WTC11 (cell line): ENCODE results near the gene FAM20C. TPM values are rescaled to one million over a fixed set of nuclear protein-coding genes. Genes with fewer than 3 reads are reported as not detected.

Experiments
- ATAC-seq: fragments of 200-7000 bp; cut with Tn5 transposase; 2 replicates; pipeline ENCODE4 v1.10.0; 2021; ENCODE audit warnings: mild to moderate bottlenecking, moderate library complexity
- CTCF ChIA-PET: fragments of 300-600 bp; sonication (Branson Sonifier 250); formaldehyde crosslinking; loops from one replicate; lab custom pipeline; 2021; ENCODE audit warnings: antibody characterized with exemption; lab: Charles Lee
- POLR2A ChIA-PET: fragments of 350-600 bp; sonication (Branson Sonifier 250); formaldehyde crosslinking; loops from one replicate; lab custom pipeline; 2021; ENCODE audit warnings: antibody characterized with exemption; lab: Charles Lee
- DNase-seq: peaks from one replicate; pipeline ENCODE4 v3.0.0; 2021; ENCODE audit warnings: low spot score
- H3K27ac Mint-ChIP-seq: 2 replicates; pipeline ENCODE4 v1.8.0; 2021; ENCODE audit warnings: mixed read lengths
- H3K27me3 Mint-ChIP-seq: 2 replicates; pipeline ENCODE4 v1.8.0; 2021; ENCODE audit warnings: low read depth, mild to moderate bottlenecking, moderate library complexity, mixed read lengths
- H3K36me3 Mint-ChIP-seq: 2 replicates; pipeline ENCODE4 v1.8.0; 2021; ENCODE audit warnings: mixed read lengths
- H3K4me1 Mint-ChIP-seq: 2 replicates; pipeline ENCODE4 v1.8.0; 2022; ENCODE audit warnings: mixed read lengths
- H3K4me3 Mint-ChIP-seq: 2 replicates; pipeline ENCODE4 v1.8.0; 2021; ENCODE audit warnings: mild to moderate bottlenecking, moderate library complexity, mixed read lengths
- H3K9me3 Mint-ChIP-seq: 2 replicates; pipeline ENCODE4 v1.8.0; 2021; ENCODE audit warnings: mixed read lengths
- ATF6 ChIP-seq: sonication (generic); formaldehyde crosslinking; IDR thresholded peaks from 2 replicates; pipeline ENCODE4 v1.8.1; 2023; ENCODE audit warnings: mild to moderate bottlenecking, missing genetic modification reagents
- CBFB ChIP-seq: sonication (generic); formaldehyde crosslinking; IDR thresholded peaks from 2 replicates; pipeline ENCODE4 v1.8.1; 2022; ENCODE audit warnings: mild to moderate bottlenecking, low read depth, missing genetic modification reagents
- E2F1 ChIP-seq: sonication (generic); formaldehyde crosslinking; IDR thresholded peaks from 2 replicates; pipeline ENCODE4 v1.8.0; 2022; ENCODE audit warnings: mild to moderate bottlenecking, missing genetic modification reagents
- E2F5 ChIP-seq: sonication (generic); formaldehyde crosslinking; IDR thresholded peaks from 2 replicates; pipeline ENCODE4 v1.8.1; 2022; ENCODE audit warnings: mild to moderate bottlenecking, moderate library complexity, missing genetic modification reagents
- ELF4 ChIP-seq: sonication (generic); formaldehyde crosslinking; IDR thresholded peaks from 2 replicates; pipeline ENCODE4 v1.8.1; 2022; ENCODE audit warnings: low read depth, mild to moderate bottlenecking, moderate library complexity, missing genetic modification reagents
- JUN ChIP-seq: sonication (generic); formaldehyde crosslinking; IDR thresholded peaks from 2 replicates; pipeline ENCODE4 v1.8.0; 2023; ENCODE audit warnings: mild to moderate bottlenecking, missing genetic modification reagents
- MLX ChIP-seq: sonication (generic); formaldehyde crosslinking; IDR thresholded peaks from 2 replicates; pipeline ENCODE4 v1.8.1; 2023; ENCODE audit warnings: mild to moderate bottlenecking, missing genetic modification reagents, moderate library complexity
- MYBL2 ChIP-seq: sonication (generic); formaldehyde crosslinking; IDR thresholded peaks from 2 replicates; pipeline ENCODE4 v1.8.1; 2023; ENCODE audit warnings: mild to moderate bottlenecking, moderate library complexity, missing genetic modification reagents
- NFATC4 ChIP-seq: fragments of 250-450 bp; sonication (Bioruptor Pico); IDR thresholded peaks from 2 replicates; pipeline ENCODE4 v1.9.0; 2021; ENCODE audit warnings: mild to moderate bottlenecking
- PREB ChIP-seq: sonication (generic); formaldehyde crosslinking; IDR thresholded peaks from 2 replicates; pipeline ENCODE4 v1.8.1; 2022; ENCODE audit warnings: mild to moderate bottlenecking, missing genetic modification reagents, moderate library complexity, borderline replicate concordance
- RORB ChIP-seq: fragments of 250-450 bp; sonication (Bioruptor Pico); IDR thresholded peaks from 2 replicates; pipeline ENCODE4 v1.9.0; 2021; ENCODE audit warnings: mild to moderate bottlenecking
- SP1 ChIP-seq: sonication (generic); formaldehyde crosslinking; conservative IDR thresholded peaks from 2 replicates; pipeline ENCODE4 v1.8.1; 2022; ENCODE audit warnings: missing genetic modification reagents
- ZBTB21 ChIP-seq: sonication (generic); formaldehyde crosslinking; IDR thresholded peaks from 2 replicates; pipeline ENCODE4 v1.8.1; 2023; ENCODE audit warnings: mild to moderate bottlenecking, missing genetic modification reagents, borderline replicate concordance
- ZBTB43 ChIP-seq: sonication (generic); formaldehyde crosslinking; IDR thresholded peaks from 2 replicates; pipeline ENCODE4 v1.8.1; 2023; ENCODE audit warnings: mild to moderate bottlenecking, missing genetic modification reagents
- ZNF121 ChIP-seq: sonication (generic); formaldehyde crosslinking; IDR thresholded peaks from 2 replicates; pipeline ENCODE4 v1.8.0; 2023; ENCODE audit warnings: missing genetic modification reagents
- ZNF232 ChIP-seq: sonication (generic); formaldehyde crosslinking; IDR thresholded peaks from 2 replicates; pipeline ENCODE4 v1.8.0; 2022; ENCODE audit warnings: mild to moderate bottlenecking, missing genetic modification reagents
- ZNF281 ChIP-seq: sonication (generic); formaldehyde crosslinking; IDR thresholded peaks from 2 replicates; pipeline ENCODE4 v1.8.0; 2023; ENCODE audit warnings: mild to moderate bottlenecking, missing genetic modification reagents
- ZNF396 ChIP-seq: fragments of 250-450 bp; sonication (Bioruptor Pico); IDR thresholded peaks from 2 replicates; pipeline ENCODE4 v1.8.0; 2021; ENCODE audit warnings: mild to moderate bottlenecking, moderate library complexity, borderline replicate concordance
- ZSCAN18 ChIP-seq: fragments of 250-450 bp; sonication (Bioruptor Pico); IDR thresholded peaks from 2 replicates; pipeline ENCODE4 v2.1.2; 2022; ENCODE audit warnings: mild to moderate bottlenecking, moderate library complexity
- total RNA-seq: library from RNA; stranded (reverse); gene quantifications from 3 replicates; pipeline ENCODE4 v1.2.3, GENCODE V29; 2021

The FAM20C gene
- total RNA-seq, 1 experiment from 2014 or later: 64.9 TPM

- TF ChIP-seq ZBTB43: no peak
- no peak for TF ChIP-seq ZNF281 (CRISPR knock-in tag)
- no peak for TF ChIP-seq MYBL2 (CRISPR knock-in tag)
- no peak for TF ChIP-seq JUN
- no peak for TF ChIP-seq MLX (CRISPR knock-in tag)
Observed at GRCh38 chr7:240146-240676, 47.8 kb downstream of the FAM20C start (continued).

GRCh38 chr7:240887-241421 is 48.6 kb downstream of the FAM20C start:
- ATAC-seq (peak; percentile 86), DNase-seq (peak; percentile 30)
- POLR2A ChIA-PET: no interaction called here
- CTCF ChIA-PET: no interaction called here
- Mint-ChIP-seq H3K36me3 (no peaks in the 10 kb centered on the region; the same call in 1 of the 2 replicates), H3K4me3 (no peak overlapping the region), H3K4me1 (no peaks in the 10 kb centered on the region; the same call in 1 of the 2 replicates), H3K9me3 (no peaks in the 10 kb centered on the region), H3K27ac (no peak overlapping the region), H3K27me3 (no peaks in the 10 kb centered on the region)
- no peak for TF ChIP-seq ZNF232 (CRISPR knock-in tag)
- TF ChIP-seq RORB (CRISPR knock-in tag): no peak
- TF ChIP-seq E2F1 (CRISPR knock-in tag): no peak
- no peak for TF ChIP-seq ZNF396 (CRISPR knock-in tag)
- TF ChIP-seq SP1 (CRISPR knock-in tag): no peak
- TF ChIP-seq CBFB (CRISPR knock-in tag): no peak
- TF ChIP-seq ZSCAN18 (CRISPR knock-in tag): no peak
- no peak for TF ChIP-seq PREB (CRISPR knock-in tag)
- no peak for TF ChIP-seq ZNF121 (CRISPR knock-in tag)
- TF ChIP-seq ELF4: no peak
- TF ChIP-seq ATF6 (CRISPR knock-in tag): no peak
- no peak for TF ChIP-seq ZBTB21 (CRISPR knock-in tag)
- TF ChIP-seq NFATC4 (CRISPR knock-in tag): no peak
- no peak for TF ChIP-seq E2F5
